MM.1S (cell line): Measurements from ENCODE around the gene FAHD2A.

ENCODE experiments used
- EZH2 ChIP-seq: fragments of 300-600 bp; sonication (generic); optimal IDR thresholded peaks from 2 replicates; pipeline ENCODE3; 2017; ENCODE audit warnings: low read depth, mild to moderate bottlenecking, antibody characterized with exemption, low read length, mixed read lengths
- EZH2phosphoT487 ChIP-seq: fragments of 300-600 bp; sonication (generic); IDR thresholded peaks from 2 replicates; pipeline ENCODE4 v1.6.1; 2018; ENCODE audit warnings: antibody characterized with exemption, low read length

DNA sequence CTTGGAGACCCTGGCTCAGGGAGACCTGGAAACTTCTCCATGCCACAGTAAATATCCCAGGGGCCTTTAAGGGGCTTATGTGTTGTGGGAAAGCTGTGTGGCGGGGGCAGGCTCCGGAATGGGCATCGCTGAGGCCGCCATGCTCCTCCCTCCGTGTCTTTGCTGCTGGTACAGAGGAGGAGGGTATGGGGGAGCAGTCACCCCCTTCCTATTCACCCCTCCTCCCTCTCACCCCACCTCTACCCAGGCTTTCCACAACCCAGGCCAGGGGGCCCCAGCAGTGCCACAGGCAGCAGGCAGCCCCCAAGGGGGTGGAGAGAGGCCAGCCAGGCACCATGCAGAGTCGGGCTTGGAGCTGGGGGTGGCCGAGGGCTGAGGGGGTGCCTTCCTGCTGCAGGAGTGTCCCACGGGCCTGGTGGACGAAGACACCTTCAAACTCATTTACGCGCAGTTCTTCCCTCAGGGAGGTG is 28.0 kb upstream of the FAHD2A start:
- TF ChIP-seq EZH2phosphoT487 (no peak), EZH2 (no peak)
